ENCODE measurements around the gene RPRD2.
"Not testable (repeated sequence)": the region's sequence is repeated elsewhere in the genome, so short reads cannot be mapped to it uniquely, and the experiment has no call there.

The RPRD2 gene

GRCh38 chr1:150363426-150364230 lies at the start of gene RPRD2:
TSS of gene RPRD2 (plus strand) at chr1:150364147. CDS start at chr1:150364715, 568 bp downstream.
- peak within 1 kb of the TSS; percentile 74 to 97 for H3K4me3 ChIP-seq (ENCODE audit: low read depth in 1 of 2, low read length in 2 of 2)
- peaks cover 0 to 7% of the 10 kb centered on the region in 2 donors for H3K4me1 ChIP-seq (ENCODE audit: control insufficient read depth in 1 of 2, insufficient read depth in 2 of 2, low read length in 2 of 2)
- peak within 1 kb of the TSS; percentile 93 for H3K27ac ChIP-seq (ENCODE audit: low read length)
- no peaks in the 10 kb centered on the region for H3K27me3 ChIP-seq (ENCODE audit: low read depth, low read length)
- peaks cover 0 to 3% of the 10 kb centered on the region in 2 donors for H3K36me3 ChIP-seq (ENCODE audit: control insufficient read depth in 1 of 2, insufficient read depth in 2 of 2, low read length in 2 of 2)
- no peaks in the 10 kb centered on the region for H3K9me3 ChIP-seq (ENCODE audit: control insufficient read depth in 1 of 2, low read length in 2 of 2)

DNA sequence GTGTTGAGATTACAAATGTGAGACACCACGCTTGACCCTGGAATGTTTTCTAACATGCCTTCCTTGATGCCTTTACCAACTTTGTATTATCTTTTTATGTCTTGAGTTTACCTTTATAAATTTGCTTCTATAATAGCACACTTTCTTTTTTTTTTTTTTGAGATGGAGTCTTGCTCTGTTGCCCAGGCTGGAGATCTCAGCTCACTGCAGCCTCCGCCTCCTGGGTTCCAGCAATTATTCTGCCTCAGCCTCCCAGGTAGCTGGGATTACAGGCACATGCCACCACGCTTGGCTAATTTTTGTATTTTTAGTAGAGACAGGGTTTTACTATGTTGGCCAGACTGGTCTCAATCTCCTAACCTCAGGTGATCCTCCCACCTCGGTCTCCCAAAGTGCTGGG lies 49.3 kb upstream of the RPRD2 start:
- not testable (repeated sequence) for H3K9me3 ChIP-seq (ENCODE audit: control insufficient read depth in 1 of 2, low read length in 2 of 2); H3K27ac ChIP-seq (ENCODE audit: low read length); H3K27me3 ChIP-seq (ENCODE audit: low read depth, low read length); H3K36me3 ChIP-seq (ENCODE audit: control insufficient read depth in 1 of 2, insufficient read depth in 2 of 2, low read length in 2 of 2); H3K4me1 ChIP-seq (ENCODE audit: control insufficient read depth in 1 of 2, insufficient read depth in 2 of 2, low read length in 2 of 2); H3K4me3 ChIP-seq (ENCODE audit: low read depth in 1 of 2, low read length in 2 of 2)

DNA sequence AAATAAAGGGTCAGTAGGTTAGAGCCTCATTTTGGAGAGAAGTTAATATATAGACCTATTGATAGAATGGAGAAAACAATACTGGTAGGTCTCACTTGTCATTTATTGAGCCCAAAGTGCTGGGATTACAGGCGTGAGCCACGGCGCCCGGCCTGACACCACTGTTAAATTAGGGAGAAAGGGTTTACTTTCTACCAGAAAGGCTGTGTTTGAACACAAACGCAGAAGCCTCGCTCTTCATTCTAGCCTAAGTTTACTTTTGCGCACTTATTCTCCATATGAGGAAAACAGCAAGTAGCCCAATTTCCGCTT lies 43.3 kb upstream of the RPRD2 start:
- Histone ChIP-seq H3K36me3 (ENCODE audit: control insufficient read depth in 1 of 2, insufficient read depth in 2 of 2, low read length in 2 of 2) (peaks cover 5 to 9% of the 10 kb centered on the region in 2 donors), H3K27ac (ENCODE audit: low read length) (peak overlapping the region; percentile 87), H3K4me1 (ENCODE audit: control insufficient read depth in 1 of 2, insufficient read depth in 2 of 2, low read length in 2 of 2) (peaks cover 0 to 12% of the 10 kb centered on the region in 2 donors), H3K27me3 (ENCODE audit: low read depth, low read length) (no peaks in the 10 kb centered on the region), H3K4me3 (ENCODE audit: low read depth in 1 of 2, low read length in 2 of 2) (peak overlapping the region; percentile 86 to 97), H3K9me3 (ENCODE audit: control insufficient read depth in 1 of 2, low read length in 2 of 2) (no peaks in the 10 kb centered on the region)

- Histone ChIP-seq H3K27ac (ENCODE audit: low read length) (peak overlapping the region; percentile 87), H3K36me3 (ENCODE audit: control insufficient read depth in 1 of 2, insufficient read depth in 2 of 2, low read length in 2 of 2) (peaks cover 12 to 16% of the 10 kb centered on the region in 2 donors), H3K9me3 (ENCODE audit: control insufficient read depth in 1 of 2, low read length in 2 of 2) (no peaks in the 10 kb centered on the region), H3K4me3 (ENCODE audit: low read depth in 1 of 2, low read length in 2 of 2) (peak overlapping the region; percentile 86 to 97), H3K27me3 (ENCODE audit: low read depth, low read length) (no peaks in the 10 kb centered on the region), H3K4me1 (ENCODE audit: control insufficient read depth in 1 of 2, insufficient read depth in 2 of 2, low read length in 2 of 2) (peaks cover 0 to 12% of the 10 kb centered on the region in 2 donors)
Measured at GRCh38 chr1:150321826-150322166, 42.2 kb upstream of the RPRD2 start.

DNA sequence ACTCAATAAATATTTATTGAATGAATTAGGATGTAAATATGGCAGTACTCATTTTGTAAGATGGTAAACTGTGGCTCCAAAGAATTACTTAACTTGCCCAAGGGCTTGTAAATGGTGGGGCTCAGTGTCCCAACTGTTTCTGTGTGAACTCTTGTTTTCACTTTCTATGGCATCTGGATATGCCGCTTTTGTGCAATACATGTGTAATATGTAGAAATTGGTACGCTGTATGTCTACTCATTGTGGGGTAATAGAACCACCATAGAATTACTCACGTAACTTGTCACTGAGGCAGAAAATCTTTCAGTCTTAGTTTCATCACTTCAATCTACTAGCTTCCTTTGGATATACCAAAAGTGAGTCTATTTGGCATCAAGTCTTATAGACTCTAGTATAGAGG lies 41.6 kb upstream of the RPRD2 start:
- Histone ChIP-seq H3K9me3 (ENCODE audit: control insufficient read depth in 1 of 2, low read length in 2 of 2) (no peaks in the 10 kb centered on the region), H3K4me3 (ENCODE audit: low read depth in 1 of 2, low read length in 2 of 2) (peak overlapping the region; percentile 86 to 97), H3K27me3 (ENCODE audit: low read depth, low read length) (no peaks in the 10 kb centered on the region), H3K27ac (ENCODE audit: low read length) (peak overlapping the region; percentile 87), H3K36me3 (ENCODE audit: control insufficient read depth in 1 of 2, insufficient read depth in 2 of 2, low read length in 2 of 2) (peaks cover 15 to 21% of the 10 kb centered on the region in 2 donors), H3K4me1 (ENCODE audit: control insufficient read depth in 1 of 2, insufficient read depth in 2 of 2, low read length in 2 of 2) (peaks cover 0 to 12% of the 10 kb centered on the region in 2 donors)

- Histone ChIP-seq H3K4me1 (ENCODE audit: control insufficient read depth in 1 of 2, insufficient read depth in 2 of 2, low read length in 2 of 2) (no peaks in the 10 kb centered on the region), H3K27me3 (ENCODE audit: low read depth, low read length) (no peaks in the 10 kb centered on the region), H3K9me3 (ENCODE audit: control insufficient read depth in 1 of 2, low read length in 2 of 2) (no peaks in the 10 kb centered on the region), H3K27ac (ENCODE audit: low read length) (no peak overlapping the region), H3K36me3 (ENCODE audit: control insufficient read depth in 1 of 2, insufficient read depth in 2 of 2, low read length in 2 of 2) (peaks cover 31 to 80% of the 10 kb centered on the region in 2 donors), H3K4me3 (ENCODE audit: low read depth in 1 of 2, low read length in 2 of 2) (no peak overlapping the region)
Measured at GRCh38 chr1:150332651-150333290, 31.2 kb upstream of the RPRD2 start.

DNA sequence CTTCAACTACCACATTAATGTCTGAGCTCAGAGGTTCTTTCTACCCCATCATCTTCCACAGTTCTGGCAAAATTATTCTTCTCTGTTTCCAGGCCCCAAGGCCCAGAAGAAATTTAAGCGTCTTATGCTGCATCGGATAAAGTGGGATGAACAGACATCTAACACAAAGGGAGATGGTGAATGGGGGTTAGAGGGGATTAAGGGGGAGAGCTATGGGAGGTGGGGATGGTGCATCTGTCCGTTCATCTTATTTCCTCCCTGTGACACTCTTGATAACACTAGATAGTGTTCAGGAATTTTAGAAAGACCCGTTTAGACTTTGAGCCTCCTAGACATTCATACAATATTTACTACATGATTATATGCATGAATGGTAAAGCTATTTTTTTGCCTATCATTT lies 17.6 kb upstream of the RPRD2 start:
- peaks cover 39 to 70% of the 10 kb centered on the region in 2 donors for H3K36me3 ChIP-seq (ENCODE audit: control insufficient read depth in 1 of 2, insufficient read depth in 2 of 2, low read length in 2 of 2)
- H3K4me1 ChIP-seq (ENCODE audit: control insufficient read depth in 1 of 2, insufficient read depth in 2 of 2, low read length in 2 of 2), result no peaks in the 10 kb centered on the region
- H3K27ac ChIP-seq (ENCODE audit: low read length), result no peak overlapping the region
- H3K27me3 ChIP-seq (ENCODE audit: low read depth, low read length), result no peaks in the 10 kb centered on the region
- H3K4me3 ChIP-seq (ENCODE audit: low read depth in 1 of 2, low read length in 2 of 2), result no peak overlapping the region
- no peaks in the 10 kb centered on the region for H3K9me3 ChIP-seq (ENCODE audit: control insufficient read depth in 1 of 2, low read length in 2 of 2)

GRCh38 chr1:150352866-150353265 lies 11.1 kb upstream of the RPRD2 start:
- Histone ChIP-seq H3K36me3 (ENCODE audit: control insufficient read depth in 1 of 2, insufficient read depth in 2 of 2, low read length in 2 of 2) (peaks cover 29 to 45% of the 10 kb centered on the region in 2 donors), H3K9me3 (ENCODE audit: control insufficient read depth in 1 of 2, low read length in 2 of 2) (no peaks in the 10 kb centered on the region)

DNA sequence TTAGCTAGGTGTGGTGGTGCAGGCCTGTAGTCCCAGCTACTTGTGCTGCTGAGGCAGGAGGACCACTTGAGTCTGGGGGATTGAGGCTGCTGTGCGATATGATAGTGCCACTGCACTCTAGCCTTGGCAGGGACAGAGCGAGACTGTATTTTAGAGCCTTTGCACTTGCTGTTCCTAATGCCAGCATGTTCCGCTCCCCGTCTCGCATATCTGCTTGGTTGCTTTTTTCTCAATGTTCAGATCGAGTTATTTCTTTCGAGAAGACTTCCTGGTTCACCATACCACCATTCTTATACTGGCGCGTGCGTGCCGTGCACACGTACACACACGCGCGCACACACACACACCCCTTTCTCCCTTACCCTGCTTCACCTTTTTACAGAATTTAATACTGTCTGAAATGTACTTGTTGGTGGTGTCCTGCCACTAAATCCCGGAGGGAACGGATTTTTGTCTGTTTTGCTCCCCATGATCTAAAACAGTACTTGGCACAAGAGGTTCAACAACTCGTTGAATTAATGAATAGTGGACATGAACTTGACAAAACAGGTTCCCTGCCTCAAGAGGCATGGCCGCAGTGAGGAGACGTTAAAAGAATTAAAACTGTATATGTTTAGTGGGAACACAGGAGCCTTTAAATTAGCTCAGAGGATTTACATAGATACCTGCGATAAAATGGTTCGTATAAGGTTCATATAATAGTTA lies 1.1 kb upstream of the RPRD2 start:
- Histone ChIP-seq H3K27me3 (ENCODE audit: low read depth, low read length) (no peaks in the 10 kb centered on the region), H3K4me1 (ENCODE audit: control insufficient read depth in 1 of 2, insufficient read depth in 2 of 2, low read length in 2 of 2) (peaks cover 0 to 7% of the 10 kb centered on the region in 2 donors), H3K27ac (ENCODE audit: low read length) (peak overlapping the region; percentile 93), H3K9me3 (ENCODE audit: control insufficient read depth in 1 of 2, low read length in 2 of 2) (no peaks in the 10 kb centered on the region), H3K36me3 (ENCODE audit: control insufficient read depth in 1 of 2, insufficient read depth in 2 of 2, low read length in 2 of 2) (peaks cover 0 to 3% of the 10 kb centered on the region in 2 donors), H3K4me3 (ENCODE audit: low read depth in 1 of 2, low read length in 2 of 2) (peak overlapping the region; percentile 74 to 97)

More at GRCh38 chr1:150352866-150353265, 11.1 kb upstream of the RPRD2 start:
- H3K4me1 ChIP-seq (ENCODE audit: control insufficient read depth in 1 of 2, insufficient read depth in 2 of 2, low read length in 2 of 2), result no peaks in the 10 kb centered on the region
- no peak overlapping the region for H3K4me3 ChIP-seq (ENCODE audit: low read depth in 1 of 2, low read length in 2 of 2)
- no peaks in the 10 kb centered on the region for H3K27me3 ChIP-seq (ENCODE audit: low read depth, low read length)
- no peak overlapping the region for H3K27ac ChIP-seq (ENCODE audit: low read length)

DNA sequence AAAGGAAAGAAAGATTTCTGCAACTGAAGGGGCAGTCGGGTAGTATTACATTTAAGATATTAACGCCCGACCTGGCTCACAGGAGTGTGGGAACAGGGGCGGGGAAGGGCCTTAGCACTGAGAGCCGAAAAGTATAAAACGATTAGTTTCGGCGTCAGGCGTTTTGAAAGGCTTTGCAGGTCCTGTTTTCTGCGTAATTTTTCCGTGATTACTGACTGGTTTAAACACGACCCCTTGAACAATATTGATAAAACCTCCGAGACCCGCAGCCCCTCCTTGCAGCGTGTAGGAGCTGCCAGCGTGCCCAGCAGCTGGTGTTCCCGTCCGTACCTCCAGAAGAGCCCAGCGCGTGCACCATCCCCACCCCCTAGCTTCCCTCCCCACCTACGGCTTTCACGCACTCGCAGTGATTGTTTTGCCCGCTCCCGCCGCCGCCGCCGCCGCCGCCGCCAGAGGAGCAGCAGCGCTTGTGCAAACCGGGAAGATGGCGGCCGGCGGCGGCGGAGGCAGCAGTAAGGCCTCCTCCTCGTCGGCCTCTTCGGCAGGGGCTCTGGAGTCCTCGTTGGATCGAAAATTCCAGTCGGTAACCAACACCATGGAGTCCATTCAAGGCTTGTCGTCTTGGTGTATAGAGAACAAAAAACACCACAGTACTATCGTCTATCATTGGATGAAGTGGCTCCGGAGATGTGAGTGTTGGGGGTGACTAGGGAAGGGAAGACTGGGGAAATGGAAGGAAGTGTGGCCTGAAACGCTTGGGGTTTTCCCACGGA lies 470 bp downstream of the RPRD2 start:
- peaks cover 0 to 7% of the 10 kb centered on the region in 2 donors for H3K4me1 ChIP-seq (ENCODE audit: control insufficient read depth in 1 of 2, insufficient read depth in 2 of 2, low read length in 2 of 2)
- H3K27me3 ChIP-seq (ENCODE audit: low read depth, low read length), result no peaks in the 10 kb centered on the region
- peak overlapping the region; percentile 74 to 97 for H3K4me3 ChIP-seq (ENCODE audit: low read depth in 1 of 2, low read length in 2 of 2)
- peak overlapping the region; percentile 93 for H3K27ac ChIP-seq (ENCODE audit: low read length)
- no peaks in the 10 kb centered on the region for H3K9me3 ChIP-seq (ENCODE audit: control insufficient read depth in 1 of 2, low read length in 2 of 2)
- peaks cover 0 to 3% of the 10 kb centered on the region in 2 donors for H3K36me3 ChIP-seq (ENCODE audit: control insufficient read depth in 1 of 2, insufficient read depth in 2 of 2, low read length in 2 of 2)

- H3K27ac ChIP-seq (ENCODE audit: low read length), result peak overlapping the region; percentile 93
- peaks cover 0 to 3% of the 10 kb centered on the region in 2 donors for H3K36me3 ChIP-seq (ENCODE audit: control insufficient read depth in 1 of 2, insufficient read depth in 2 of 2, low read length in 2 of 2)
- H3K9me3 ChIP-seq (ENCODE audit: control insufficient read depth in 1 of 2, low read length in 2 of 2), result no peaks in the 10 kb centered on the region
- no peaks in the 10 kb centered on the region for H3K27me3 ChIP-seq (ENCODE audit: low read depth, low read length)
- peak overlapping the region; percentile 74 to 97 for H3K4me3 ChIP-seq (ENCODE audit: low read depth in 1 of 2, low read length in 2 of 2)
- H3K4me1 ChIP-seq (ENCODE audit: control insufficient read depth in 1 of 2, insufficient read depth in 2 of 2, low read length in 2 of 2), result peaks cover 0 to 7% of the 10 kb centered on the region in 2 donors
Measured at GRCh38 chr1:150365941-150366340, 2.0 kb downstream of the RPRD2 start.

Measured in muscle layer of duodenum (tissue), 2 donors.